Activated CD8-positive, alpha-beta T cell treated with anti-CD3 and anti-CD28 coated beads for 36 hours (primary cell): ENCODE results near the gene THRB. TPM values are rescaled to one million over a fixed set of nuclear protein-coding genes. Genes with fewer than 3 reads are reported as not detected.

Source experiments
- ATAC-seq: fragments of 200-7000 bp; cut with Tn5 transposase; one replicate; pipeline ENCODE4 v1.10.0; 2021; ENCODE audit warnings: mild to moderate bottlenecking, moderate library complexity
- CTCF ChIA-PET: fragments of 350-600 bp; sonication (Branson Sonifier 250); formaldehyde crosslinking; loops from one replicate; lab custom pipeline; 2021; ENCODE audit warnings: antibody characterized with exemption; lab: Charles Lee
- POLR2A ChIA-PET: fragments of 350-600 bp; sonication (Branson Sonifier 250); formaldehyde crosslinking; loops from one replicate; lab custom pipeline; 2021; ENCODE audit warnings: antibody characterized with exemption; lab: Charles Lee
- DNase-seq: peaks from one replicate; pipeline ENCODE4 v3.0.0-alpha.2; 2020
- H3K27ac Mint-ChIP-seq: one replicate; pipeline ENCODE4 v1.8.0; 2021; ENCODE audit warnings: mild to moderate bottlenecking, mixed read lengths
- H3K27me3 Mint-ChIP-seq: one replicate; pipeline ENCODE4 v1.8.0; 2021; ENCODE audit warnings: mixed read lengths
- H3K36me3 Mint-ChIP-seq: one replicate; pipeline ENCODE4 v1.8.0; 2021; ENCODE audit warnings: low read depth, mixed read lengths
- H3K4me1 Mint-ChIP-seq: one replicate; pipeline ENCODE4 v1.8.0; 2021; ENCODE audit warnings: low read depth, mixed read lengths
- H3K4me3 Mint-ChIP-seq: one replicate; pipeline ENCODE4 v1.8.0; 2021; ENCODE audit warnings: mild to moderate bottlenecking, moderate library complexity, mixed read lengths
- H3K9me3 Mint-ChIP-seq: one replicate; pipeline ENCODE4 v1.8.0; 2021; ENCODE audit warnings: mixed read lengths
- CTCF ChIP-seq: fragments of 200-600 bp; IDR thresholded peaks from one replicate; pipeline ENCODE4 v1.8.0; 2022; ENCODE audit warnings: antibody characterized with exemption, mild to moderate bottlenecking
- intact Hi-C: fragments of 100-400 bp; cut with micrococcal nuclease; formaldehyde crosslinking; loops from one replicate; pipeline ENCODE4 v1.10.0; 2022
- total RNA-seq, 2 experiments: library from RNA; stranded (reverse); gene quantifications; one replicate each; pipeline ENCODE4 v1.2.3, GENCODE V29; 2021

THRB gene
- total RNA-seq, 2 experiments from 2014 or later = not detected

DNA sequence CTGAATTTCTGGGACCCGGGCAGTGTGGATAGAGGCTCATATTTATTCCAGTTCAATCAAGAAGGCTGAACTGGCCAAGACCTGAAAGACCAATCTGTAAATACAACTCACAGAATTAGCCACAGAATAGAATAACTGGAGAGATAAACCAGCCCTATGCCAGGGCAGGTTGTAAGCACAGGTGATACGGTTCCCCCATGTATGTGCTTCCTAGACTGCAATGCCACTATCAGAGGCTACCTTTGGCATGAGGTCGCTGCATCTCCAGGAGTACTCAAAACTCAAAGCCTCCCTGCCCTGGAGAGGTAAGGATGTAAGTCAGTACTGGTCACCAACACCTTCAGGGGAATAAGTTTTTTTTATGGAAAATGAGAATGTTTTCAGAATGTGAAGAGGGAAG is 314.0 kb downstream of the THRB start:
- no peaks in the 10 kb centered on the region for H3K9me3 Mint-ChIP-seq
- no peaks in the 10 kb centered on the region for H3K27me3 Mint-ChIP-seq
- POLR2A ChIA-PET = no interaction called here
- CTCF ChIA-PET = interaction anchor here (1.3 kb wide), 1 partner anchor 10 kb away, joined by 3 read pairs; no protein-coding TSS in a partner anchor
- no peaks in the 10 kb centered on the region for H3K4me1 Mint-ChIP-seq
- DNase-seq = no peak
- intact Hi-C loops = no loop called here
- H3K27ac Mint-ChIP-seq = no peak overlapping the region
- H3K4me3 Mint-ChIP-seq = no peak overlapping the region
- no peak for TF ChIP-seq CTCF
- H3K36me3 Mint-ChIP-seq = no peaks in the 10 kb centered on the region
- ATAC-seq = no peak

DNA sequence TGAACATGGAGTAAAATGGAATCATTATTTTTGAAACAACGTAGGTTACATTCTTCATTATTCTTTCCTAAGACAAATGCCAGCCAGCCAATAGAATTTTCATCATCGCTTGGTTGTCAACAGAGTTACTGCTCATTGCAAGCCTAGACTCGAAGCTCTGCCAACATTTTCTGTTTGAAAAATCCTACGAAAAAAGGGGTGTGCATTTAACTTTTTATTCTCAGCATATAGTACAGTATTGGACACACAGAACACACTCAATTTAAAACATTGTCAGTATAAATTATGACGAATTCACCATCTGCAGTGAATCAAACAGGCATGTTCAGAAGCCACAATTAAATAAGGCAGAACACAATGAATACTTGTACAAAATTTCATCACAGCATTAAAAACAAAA is 317.4 kb downstream of the THRB start:
- H3K4me1 Mint-ChIP-seq = no peaks in the 10 kb centered on the region
- DNase-seq = no peak
- POLR2A ChIA-PET = no interaction called here
- H3K4me3 Mint-ChIP-seq = no peak overlapping the region
- H3K27me3 Mint-ChIP-seq = no peaks in the 10 kb centered on the region
- no peaks in the 10 kb centered on the region for H3K36me3 Mint-ChIP-seq
- no peak for ATAC-seq
- no peak for TF ChIP-seq CTCF
- H3K27ac Mint-ChIP-seq = no peak overlapping the region
- CTCF ChIA-PET = interaction anchor here (1.0 to 1.6 kb wide), 2 partner anchors 9 to 60 kb away, joined by 3 to 6 read pairs; no protein-coding TSS in a partner anchor
- H3K9me3 Mint-ChIP-seq = no peaks in the 10 kb centered on the region
- intact Hi-C loops = no loop called here

DNA sequence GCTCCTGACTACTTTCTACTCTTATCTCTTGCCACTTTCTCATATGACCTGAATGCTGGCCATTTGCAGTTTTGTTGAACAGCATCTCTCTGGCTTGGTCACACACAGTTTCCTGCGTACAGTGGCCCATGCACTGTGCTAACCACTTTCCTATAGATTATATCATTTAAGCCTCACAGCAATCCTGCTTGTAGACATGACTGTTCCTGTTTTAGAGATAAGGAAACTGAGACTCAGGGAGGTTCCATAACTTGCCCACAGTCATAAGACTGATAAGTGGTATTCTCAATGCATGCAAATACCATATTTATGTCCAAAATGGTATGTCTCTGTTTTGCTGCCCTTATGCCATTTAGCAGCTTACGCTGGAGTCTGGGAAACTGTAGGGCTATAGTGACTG is 320.0 kb downstream of the THRB start:
- Mint-ChIP-seq H3K9me3 (no peaks in the 10 kb centered on the region), H3K36me3 (no peaks in the 10 kb centered on the region), H3K4me3 (no peak overlapping the region), H3K27ac (no peak overlapping the region), H3K27me3 (no peaks in the 10 kb centered on the region), H3K4me1 (no peaks in the 10 kb centered on the region)
- TF ChIP-seq CTCF = no peak
- no peak for ATAC-seq
- ChIA-PET CTCF (interaction anchor here (0.8 to 0.9 kb wide), 2 partner anchors 10 to 11 kb away, joined by 3 read pairs; no protein-coding TSS in a partner anchor), POLR2A (interaction anchor here (0.7 kb wide), 1 partner anchor 13 kb away, joined by 4 read pairs; no protein-coding TSS in a partner anchor)
- no peak for DNase-seq
- intact Hi-C loops = no loop called here

GRCh38 chr3:24168977-24169376 is 325.7 kb downstream of the THRB start:
- Mint-ChIP-seq H3K27ac (no peak overlapping the region), H3K4me1 (no peaks in the 10 kb centered on the region), H3K9me3 (no peaks in the 10 kb centered on the region), H3K36me3 (no peaks in the 10 kb centered on the region), H3K27me3 (no peaks in the 10 kb centered on the region), H3K4me3 (no peak overlapping the region)
- ATAC-seq (no peak), DNase-seq (no peak)
- CTCF ChIA-PET = no interaction called here
- POLR2A ChIA-PET = no interaction called here
- no peak for TF ChIP-seq CTCF
- intact Hi-C loops = no loop called here

DNA sequence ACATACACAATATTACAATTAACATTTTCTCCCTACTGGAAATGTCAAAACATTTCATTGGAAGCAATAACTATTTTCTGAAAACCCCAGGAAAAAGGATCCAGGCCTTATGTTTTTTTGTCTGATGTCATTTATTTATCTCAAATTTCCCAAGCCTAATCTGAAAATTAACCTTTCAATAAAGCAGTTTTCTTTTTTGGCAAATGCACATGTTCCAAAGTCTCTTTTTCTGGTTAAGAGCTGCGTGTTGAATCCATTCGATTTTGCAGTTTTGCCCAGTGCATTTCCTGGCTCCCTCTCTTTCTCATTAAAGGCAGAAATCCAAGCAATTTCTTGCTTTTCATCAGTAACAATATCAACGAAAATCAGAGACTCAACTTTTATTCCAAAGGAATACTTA is 327.2 kb downstream of the THRB start:
- DNase-seq (no peak), ATAC-seq (no peak)
- intact Hi-C loops = no loop called here
- no peaks in the 10 kb centered on the region for H3K9me3 Mint-ChIP-seq
- H3K4me1 Mint-ChIP-seq = no peaks in the 10 kb centered on the region
- TF ChIP-seq CTCF = no peak
- H3K27ac Mint-ChIP-seq = no peak overlapping the region
- no peaks in the 10 kb centered on the region for H3K36me3 Mint-ChIP-seq
- ChIA-PET CTCF (no interaction called here), POLR2A (no interaction called here)
- no peaks in the 10 kb centered on the region for H3K27me3 Mint-ChIP-seq
- H3K4me3 Mint-ChIP-seq = no peak overlapping the region
